H1 (cell line): Measurements from ENCODE around the gene PRIMA1. TPM values are rescaled to one million over a fixed set of nuclear protein-coding genes. Genes with fewer than 3 reads are reported as not detected.

Experiments
- CTCF ChIA-PET: fragments of 300-600 bp; sonication (Branson Sonifier 250); formaldehyde crosslinking; loops from one replicate; lab custom pipeline; 2021; ENCODE audit not compliant: partially characterized antibody; lab: Charles Lee
- POLR2A ChIA-PET: fragments of 300-600 bp; sonication (Branson Sonifier 250); formaldehyde crosslinking; loops from one replicate; lab custom pipeline; 2021; ENCODE audit warnings: inconsistent platforms; ENCODE audit not compliant: partially characterized antibody; lab: Charles Lee
- DNase-seq, 2 experiments: peaks; one replicate each; pipeline versions ENCODE4 v3.0.0 to v3.0.0-alpha.2; 2010 to 2022; ENCODE audit warnings: low spot score in 2 of 2, low read depth in 1 of 2, mixed read lengths in 1 of 2
- FAIRE-seq: peaks from 2 replicates; lab custom pipeline; 2011; peaks lifted over from hg19 to GRCh38; lab: Jason Lieb, UNC
- H2AFZ ChIP-seq: 2 replicates; pipeline ENCODE4 v1.8.1; 2012; ENCODE audit warnings: low read length, inconsistent platforms
- H2AK5ac ChIP-seq: 2 replicates; pipeline ENCODE4 v1.6.1; 2013; ENCODE audit warnings: low read depth, low read length
- H2BK120ac ChIP-seq: replicated peaks from 2 replicates; pipeline ENCODE3; 2013; ENCODE audit warnings: low read depth, low read length, inconsistent platforms
- H2BK12ac ChIP-seq: 2 replicates; pipeline ENCODE4 v1.6.1; 2013; ENCODE audit warnings: low read depth, low read length
- H2BK15ac ChIP-seq: 2 replicates; pipeline ENCODE4 v1.6.1; 2013; ENCODE audit warnings: low read length
- H2BK20ac ChIP-seq: 2 replicates; pipeline ENCODE4 v1.6.1; 2013; ENCODE audit warnings: low read length
- H2BK5ac ChIP-seq: 2 replicates; pipeline ENCODE4 v1.6.1; 2013; ENCODE audit warnings: low read depth, low read length
- H3K14ac ChIP-seq: 2 replicates; pipeline ENCODE4 v1.6.1; 2013; ENCODE audit warnings: inconsistent platforms; ENCODE audit not compliant: insufficient read length
- H3K18ac ChIP-seq: 2 replicates; pipeline ENCODE4 v1.6.1; 2013; ENCODE audit warnings: low read length; ENCODE audit errors: extremely low read depth
- H3K23ac ChIP-seq: 2 replicates; pipeline ENCODE4 v1.6.1; 2013; ENCODE audit warnings: inconsistent platforms; ENCODE audit not compliant: insufficient read length
- H3K23me2 ChIP-seq: 2 replicates; pipeline ENCODE4 v1.6.1; 2013; ENCODE audit warnings: low read depth, low read length
- H3K27ac ChIP-seq: 2 replicates; pipeline ENCODE4 v1.6.1; 2011; ENCODE audit warnings: low read depth, low read length, inconsistent platforms
- H3K27me3 ChIP-seq, 4 experiments: replicated peaks in 1 of 4; 1 replicate in 1 of 4; 2 replicates in 3 of 4; pipeline versions ENCODE4 v1.6.1 to v1.8.1; 2011 to 2013; ENCODE audit warnings: low read length in 3 of 4, mild to moderate bottlenecking in 3 of 4, inconsistent platforms in 2 of 4, mixed read lengths in 2 of 4, moderate library complexity in 1 of 4; ENCODE audit not compliant: control insufficient read depth in 3 of 4, insufficient read depth in 3 of 4; ENCODE audit errors: extremely low read depth in 1 of 4
- H3K36me3 ChIP-seq, 4 experiments: 2 replicates each; pipeline versions ENCODE4 v1.6.1 to v1.8.1; 2011 to 2013; ENCODE audit warnings: mild to moderate bottlenecking in 4 of 4, low read length in 3 of 4, moderate library complexity in 2 of 4, control low read depth in 1 of 4, inconsistent platforms in 1 of 4; ENCODE audit not compliant: insufficient read depth in 4 of 4, control insufficient read depth in 2 of 4
- H3K4ac ChIP-seq: replicated peaks from 2 replicates; pipeline ENCODE3; 2013; ENCODE audit warnings: low read length, low read depth, mixed read lengths, inconsistent platforms; ENCODE audit not compliant: insufficient read length
- H3K4me1 ChIP-seq, 4 experiments: replicated peaks in 1 of 4; 1 replicate in 1 of 4; 2 replicates in 3 of 4; pipeline versions ENCODE4 v1.6.1 to v1.8.1; 2011 to 2013; ENCODE audit warnings: low read length in 3 of 4, inconsistent platforms in 2 of 4, mixed read lengths in 1 of 4; ENCODE audit not compliant: insufficient read depth in 4 of 4, control insufficient read depth in 3 of 4
- H3K4me2 ChIP-seq, 2 experiments: 2 replicates each; pipeline versions ENCODE4 v1.6.1 to v1.8.1; 2011 to 2013; ENCODE audit warnings: low read depth in 2 of 2, low read length in 2 of 2, control low read depth in 1 of 2, inconsistent platforms in 1 of 2, mild to moderate bottlenecking in 1 of 2; ENCODE audit not compliant: insufficient read depth in 1 of 2
- H3K4me3 ChIP-seq, 4 experiments: fragments of 200-600, 300-600 bp in 1 of 4; sonication (generic), shearing (Covaris generic), sonication (Bioruptor Twin) in 1 of 4; 2 replicates each; pipeline versions ENCODE4 v1.5.1 to v1.8.1; 2011 to 2016; ENCODE audit warnings: low read length in 4 of 4, low read depth in 3 of 4, control low read depth in 2 of 4, inconsistent platforms in 2 of 4, mild to moderate bottlenecking in 2 of 4, mixed read lengths in 1 of 4, moderate library complexity in 1 of 4; ENCODE audit not compliant: insufficient read depth in 2 of 4; ENCODE audit errors: extremely low read depth in 1 of 4
- H3K56ac ChIP-seq: replicated peaks from 2 replicates; pipeline ENCODE3; 2013; ENCODE audit warnings: low read depth, mild to moderate bottlenecking, mixed read lengths, low read length, inconsistent platforms; ENCODE audit not compliant: insufficient read length
- H3K79me1 ChIP-seq: 2 replicates; pipeline ENCODE4 v1.6.1; 2013; ENCODE audit warnings: low read depth, low read length, control low read depth
- H3K79me2 ChIP-seq, 2 experiments: 2 replicates each; pipeline versions ENCODE4 v1.6.1 to v1.8.1; 2012 to 2013; ENCODE audit warnings: low read length in 2 of 2, mild to moderate bottlenecking in 2 of 2, inconsistent platforms in 1 of 2; ENCODE audit not compliant: insufficient read depth in 2 of 2, control insufficient read depth in 1 of 2
- H3K9ac ChIP-seq, 4 experiments: replicated peaks in 1 of 4; 1 replicate in 1 of 4; 2 replicates in 3 of 4; pipeline versions ENCODE4 v1.6.1 to v1.8.1; 2011 to 2013; ENCODE audit warnings: low read depth in 3 of 4, low read length in 3 of 4, control low read depth in 2 of 4, mild to moderate bottlenecking in 2 of 4, moderate library complexity in 2 of 4, inconsistent platforms in 1 of 4; ENCODE audit errors: extremely low read depth in 1 of 4
- H3K9me3 ChIP-seq, 2 experiments: 2 replicates each; pipeline versions ENCODE4 v1.6.1 to v1.8.1; 2012 to 2013; ENCODE audit warnings: mild to moderate bottlenecking in 2 of 2, moderate library complexity in 2 of 2, control low read depth in 1 of 2, inconsistent platforms in 1 of 2, low read depth in 1 of 2, low read length in 1 of 2, mixed read lengths in 1 of 2; ENCODE audit not compliant: insufficient read depth in 2 of 2
- H4K20me1 ChIP-seq, 2 experiments: replicated peaks in 1 of 2; 2 replicates each; pipeline versions ENCODE3 to v1.8.1; 2011 to 2013; ENCODE audit warnings: inconsistent platforms in 2 of 2, low read length in 2 of 2, mild to moderate bottlenecking in 1 of 2; ENCODE audit not compliant: insufficient read depth in 2 of 2, control insufficient read depth in 1 of 2
- H4K5ac ChIP-seq: 2 replicates; pipeline ENCODE4 v1.6.1; 2013; ENCODE audit warnings: low read length, low read depth, mixed read lengths, inconsistent platforms; ENCODE audit not compliant: insufficient read length
- H4K8ac ChIP-seq: 2 replicates; pipeline ENCODE4 v1.8.0; 2013; ENCODE audit warnings: mild to moderate bottlenecking, moderate library complexity, low read length, inconsistent platforms; ENCODE audit not compliant: insufficient read depth; ENCODE audit errors: extremely low read depth
- H4K91ac ChIP-seq: replicated peaks from 2 replicates; pipeline ENCODE3; 2013; ENCODE audit warnings: low read length, mixed read lengths, inconsistent platforms; ENCODE audit not compliant: insufficient read length
- CREB1 ChIP-seq: IDR thresholded peaks from 2 replicates; pipeline ENCODE4 v1.6.1; 2012; ENCODE audit warnings: inconsistent platforms
- SIRT6 ChIP-seq: IDR thresholded peaks from one replicate; pipeline ENCODE4 v1.7.1; 2012; ENCODE audit warnings: low read length, inconsistent platforms
- SP4 ChIP-seq: IDR thresholded peaks from 2 replicates; pipeline ENCODE4 v1.6.1; 2012; ENCODE audit warnings: low read length, inconsistent platforms
- WGBS, 2 experiments: shearing (Covaris generic) in 1 of 2; methylation state at CpG; one replicate each; pipeline versions ENCODE4 v1.1.6 to v1.1.7; 2013 to 2015; ENCODE audit warnings: low lambda C conversion rate in 2 of 2, mixed read lengths in 2 of 2, inconsistent platforms in 1 of 2, low coverage in 1 of 2, missing lambda C conversion rate in 1 of 2; ENCODE audit not compliant: insufficient replicate concordance in 2 of 2, insufficient coverage in 1 of 2, insufficient read length in 1 of 2; ENCODE audit errors: extremely low coverage in 1 of 2, missing lambda C conversion rate in 1 of 2; 5-methylcytosine and 5-hydroxymethylcytosine counted together
- polyA plus RNA-seq, 7 experiments: library from polyadenylated mRNA; depleted of rRNA in 3 of 7; stranded (reverse) in 5 of 7; unstranded in 2 of 7; fragments of >200 nt in 5 of 7; fragments of 200-250 nt in 2 of 7; gene quantifications; 1 replicate in 5 of 7; 2 replicates in 1 of 7; 4 replicates in 1 of 7; pipeline versions ENCODE4 v1.2.1 to v1.2.3, GENCODE V29; 2011 to 2013; ENCODE audit warnings: missing spikeins in 2 of 7, mixed read lengths in 2 of 7
- total RNA-seq: library from RNA; stranded (reverse); fragmentation: NEBNext Ultra II Directional; extraction: Animal tissue kit (Norgen Biotek cat#: 25700); gene quantifications from 2 replicates; pipeline ENCODE4 v1.2.1, GENCODE V29; 2021

The PRIMA1 gene
- total and polyA plus RNA-seq, 2 of the 8 experiments (the other 6 are each of a cell fraction or from before 2014, with no cell fraction given) = 2.8 to 4.5 TPM

DNA sequence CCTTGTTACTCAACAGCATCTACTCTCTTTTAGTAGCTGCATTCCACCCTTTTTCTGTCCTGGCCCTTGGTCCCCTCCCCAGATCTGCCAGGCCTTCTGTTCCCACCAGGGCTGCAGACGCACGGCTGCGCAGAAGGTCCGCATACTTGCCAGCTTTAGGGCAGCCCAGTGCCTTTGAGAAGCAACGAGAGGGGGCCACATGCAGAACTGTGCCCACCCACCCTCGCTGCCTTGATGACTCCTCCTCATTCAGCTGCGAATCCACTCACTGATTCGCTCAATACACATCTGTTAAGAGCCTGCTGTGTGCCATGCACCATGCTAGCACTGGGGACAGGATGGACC, 39.2 kb downstream of the PRIMA1 start:
- no peak for DNase-seq
- no peak overlapping the region for H3K4ac ChIP-seq
- WGBS, 2 experiments = 94% methylated on average over 8 of the region's 8 CpGs; no CpG with 5 or more reads in 1 of the 2 experiments
- H3K18ac ChIP-seq = no peak overlapping the region
- H3K27me3 ChIP-seq = no peaks in the 10 kb centered on the region
- no peak overlapping the region for H2AFZ ChIP-seq
- peaks cover 7% of the 10 kb centered on the region; the same call in 1 of the 2 replicates for H3K23me2 ChIP-seq
- peaks cover 0 to 18% (median 6%) of the 10 kb centered on the region in 4 experiments; a peak in 4 of 7 replicates for H3K4me1 ChIP-seq
- H4K8ac ChIP-seq = no peak overlapping the region
- no peaks in the 10 kb centered on the region for H3K79me2 ChIP-seq
- H3K36me3 ChIP-seq = no peaks in the 10 kb centered on the region
- no peak overlapping the region for H3K9ac ChIP-seq
- ChIA-PET CTCF (interaction anchor here (0.6 to 1.1 kb wide), 2 partner anchors 32 to 36 kb away, joined by 3 read pairs; no protein-coding TSS in a partner anchor), POLR2A (no interaction called here)
- no peak overlapping the region for H3K56ac ChIP-seq
- H3K4me2 ChIP-seq = no peak overlapping the region
- H3K4me3 ChIP-seq = no peak overlapping the region
- no peaks in the 10 kb centered on the region for H3K9me3 ChIP-seq
- H2BK15ac ChIP-seq = 0 out of 2 replicates have a peak overlapping the region, but pooled peaks have one; percentile 21
- H4K91ac ChIP-seq = no peak overlapping the region
- no peak for FAIRE-seq
- no peak overlapping the region for H3K14ac ChIP-seq
- H3K79me1 ChIP-seq = no peaks in the 10 kb centered on the region
- no peak overlapping the region for H2AK5ac ChIP-seq
- H2BK12ac ChIP-seq = no peak overlapping the region
- TF ChIP-seq CREB1 (no peak), SIRT6 (no peak), SP4 (no peak)
- H3K23ac ChIP-seq = no peak overlapping the region
- no peak overlapping the region for H4K5ac ChIP-seq
- no peak overlapping the region for H2BK5ac ChIP-seq
- H2BK20ac ChIP-seq = no peak overlapping the region
- no peak overlapping the region for H3K27ac ChIP-seq
- no peak overlapping the region for H2BK120ac ChIP-seq
- peaks cover 0 to 3% of the 10 kb centered on the region in 2 experiments for H4K20me1 ChIP-seq
